GM19351 (cell line): Measurements from ENCODE around the gene SMIM23.

Source experiments
- ATAC-seq: cut with Tn5 transposase; IDR thresholded peaks from one replicate; pipeline ENCODE4 v1.9.1; 2021; ENCODE audit warnings: mild to moderate bottlenecking, moderate library complexity; ENCODE audit not compliant: unreplicated experiment

The SMIM23 gene

GRCh38 chr5:171785517-171785916 lies at the start of gene SMIM23:
Gene SMIM23, plus strand, starts transcription at chr5:171785817. Its CDS starts 55 bp downstream, at chr5:171785872.
- no peak for ATAC-seq

GRCh38 chr5:171736976-171737891 lies 48.4 kb upstream of the SMIM23 start:
- no peak for ATAC-seq

GRCh38 chr5:171738501-171738900 lies 47.1 kb upstream of the SMIM23 start:
- no peak for ATAC-seq

GRCh38 chr5:171739271-171739670 lies 46.3 kb upstream of the SMIM23 start:
- no peak for ATAC-seq

- no peak for ATAC-seq
Observed at GRCh38 chr5:171743436-171744076, 42.1 kb upstream of the SMIM23 start.

GRCh38 chr5:171744264-171744663 lies 41.4 kb upstream of the SMIM23 start:
- no peak for ATAC-seq

GRCh38 chr5:171744882-171745281 lies 40.7 kb upstream of the SMIM23 start:
- no peak for ATAC-seq

- ATAC-seq, result no peak
Observed at GRCh38 chr5:171745602-171746001, 40.0 kb upstream of the SMIM23 start.

GRCh38 chr5:171747061-171747859 lies 38.4 kb upstream of the SMIM23 start:
- no peak for ATAC-seq

- ATAC-seq, result no peak
Observed at GRCh38 chr5:171748720-171749119, 36.9 kb upstream of the SMIM23 start.

- no peak for ATAC-seq
Observed at GRCh38 chr5:171749365-171749764, 36.3 kb upstream of the SMIM23 start.

GRCh38 chr5:171750311-171750788 lies 35.3 kb upstream of the SMIM23 start:
- no peak for ATAC-seq

GRCh38 chr5:171755354-171755821 lies 30.2 kb upstream of the SMIM23 start:
- ATAC-seq, result no peak

GRCh38 chr5:171757853-171758535 lies 27.6 kb upstream of the SMIM23 start:
- ATAC-seq, result no peak

- no peak for ATAC-seq
Observed at GRCh38 chr5:171759777-171760176, 25.8 kb upstream of the SMIM23 start.

GRCh38 chr5:171762021-171762608 lies 23.5 kb upstream of the SMIM23 start:
- no peak for ATAC-seq

GRCh38 chr5:171762903-171763302 lies 22.7 kb upstream of the SMIM23 start:
- no peak for ATAC-seq

- no peak for ATAC-seq
Observed at GRCh38 chr5:171764265-171764664, 21.4 kb upstream of the SMIM23 start.

GRCh38 chr5:171766875-171767274 lies 18.7 kb upstream of the SMIM23 start:
- no peak for ATAC-seq

GRCh38 chr5:171770153-171770552 lies 15.5 kb upstream of the SMIM23 start:
- no peak for ATAC-seq
